DOHH2 (cell line): ENCODE results near the gene MSH5.

ENCODE experiments used
- H3F3A ChIP-seq: fragments of 200-600 bp; sonication (generic), shearing (Covaris generic); 2 replicates; pipeline ENCODE4 v1.6.0; 2016; ENCODE audit warnings: antibody characterized with exemption, mild to moderate bottlenecking; ENCODE audit not compliant: control insufficient read depth, insufficient read depth
- H3K27ac ChIP-seq: fragments of 200-600 bp; sonication (generic); 2 replicates; pipeline ENCODE4 v1.5.1; 2014; ENCODE audit warnings: low read depth, mild to moderate bottlenecking, low read length, moderate library complexity
- H3K27me3 ChIP-seq: fragments of 200-600 bp; sonication (generic); 2 replicates; pipeline ENCODE4 v1.6.1; 2014; ENCODE audit warnings: mild to moderate bottlenecking, low read length, mixed read lengths; ENCODE audit not compliant: control insufficient read depth
- H3K36me3 ChIP-seq: fragments of 200-600 bp; sonication (generic); 2 replicates; pipeline ENCODE4 v1.6.1; 2014; ENCODE audit warnings: mild to moderate bottlenecking, low read length, moderate library complexity, mixed read lengths; ENCODE audit not compliant: control insufficient read depth
- H3K4me1 ChIP-seq: fragments of 200-600 bp; sonication (generic); 2 replicates; pipeline ENCODE4 v1.6.1; 2014; ENCODE audit warnings: mild to moderate bottlenecking, low read length, mixed read lengths; ENCODE audit not compliant: control insufficient read depth
- H3K4me2 ChIP-seq: fragments of 200-600 bp; sonication (generic); 2 replicates; pipeline ENCODE4 v1.6.0; 2014; ENCODE audit warnings: mild to moderate bottlenecking, low read length, moderate library complexity
- H3K4me3 ChIP-seq: fragments of 200-600 bp; sonication (generic); 2 replicates; pipeline ENCODE4 v1.5.1; 2014; ENCODE audit warnings: mild to moderate bottlenecking, low read length, mixed read lengths
- H3K79me2 ChIP-seq: fragments of 200-600 bp; sonication (generic); 2 replicates; pipeline ENCODE4 v1.6.1; 2014; ENCODE audit warnings: mild to moderate bottlenecking, low read length, mixed read lengths; ENCODE audit not compliant: control insufficient read depth
- H3K9me2 ChIP-seq: fragments of 200-600 bp; sonication (generic); replicated peaks from 2 replicates; pipeline ENCODE4 v1.6.1; 2014; ENCODE audit warnings: mild to moderate bottlenecking, low read length, mixed read lengths; ENCODE audit not compliant: control insufficient read depth
- H3K9me3 ChIP-seq: fragments of 200-600 bp; sonication (generic); 2 replicates; pipeline ENCODE4 v1.6.1; 2014; ENCODE audit warnings: antibody characterized with exemption, low read length, mixed read lengths; ENCODE audit not compliant: control insufficient read depth, insufficient read depth
- H4K20me1 ChIP-seq: fragments of 200-600 bp; sonication (generic); 2 replicates; pipeline ENCODE4 v1.6.0; 2014; ENCODE audit warnings: low read depth, mild to moderate bottlenecking, antibody characterized with exemption, low read length, moderate library complexity; ENCODE audit not compliant: control insufficient read depth, insufficient read depth
- EZH2phosphoT487 ChIP-seq: fragments of 200-600 bp; sonication (generic); IDR thresholded peaks from 2 replicates; pipeline ENCODE4 v1.6.1; 2017; ENCODE audit warnings: borderline replicate concordance, mild to moderate bottlenecking, antibody characterized with exemption, low read length, moderate library complexity, mixed read lengths
- TF ChIP-seq, protein P1 (sequence below): fragments of 200-600 bp; sonication (generic); IDR thresholded peaks from one replicate; pipeline ENCODE4 v1.5.1; 2014; ENCODE audit warnings: antibody characterized with exemption, mild to moderate bottlenecking, low read depth, low read length; ENCODE audit not compliant: poor library complexity, severe bottlenecking

The MSH5 gene

GRCh38 chr6:31693535-31693934 lies 46.3 kb upstream of the MSH5 start:
- Histone ChIP-seq H3K36me3 (peaks cover 56% of the 10 kb centered on the region), H3K27ac (no peak overlapping the region), H3F3A (peaks cover 7% of the 10 kb centered on the region), H3K4me3 (no peak overlapping the region), H3K4me2 (no peak overlapping the region), H3K9me3 (no peaks in the 10 kb centered on the region), H3K27me3 (no peaks in the 10 kb centered on the region), H3K4me1 (peaks cover 15% of the 10 kb centered on the region), H3K79me2 (no peaks in the 10 kb centered on the region), H4K20me1 (no peaks in the 10 kb centered on the region), H3K9me2 (no peaks in the 10 kb centered on the region)
- TF ChIP-seq, protein P1, sequence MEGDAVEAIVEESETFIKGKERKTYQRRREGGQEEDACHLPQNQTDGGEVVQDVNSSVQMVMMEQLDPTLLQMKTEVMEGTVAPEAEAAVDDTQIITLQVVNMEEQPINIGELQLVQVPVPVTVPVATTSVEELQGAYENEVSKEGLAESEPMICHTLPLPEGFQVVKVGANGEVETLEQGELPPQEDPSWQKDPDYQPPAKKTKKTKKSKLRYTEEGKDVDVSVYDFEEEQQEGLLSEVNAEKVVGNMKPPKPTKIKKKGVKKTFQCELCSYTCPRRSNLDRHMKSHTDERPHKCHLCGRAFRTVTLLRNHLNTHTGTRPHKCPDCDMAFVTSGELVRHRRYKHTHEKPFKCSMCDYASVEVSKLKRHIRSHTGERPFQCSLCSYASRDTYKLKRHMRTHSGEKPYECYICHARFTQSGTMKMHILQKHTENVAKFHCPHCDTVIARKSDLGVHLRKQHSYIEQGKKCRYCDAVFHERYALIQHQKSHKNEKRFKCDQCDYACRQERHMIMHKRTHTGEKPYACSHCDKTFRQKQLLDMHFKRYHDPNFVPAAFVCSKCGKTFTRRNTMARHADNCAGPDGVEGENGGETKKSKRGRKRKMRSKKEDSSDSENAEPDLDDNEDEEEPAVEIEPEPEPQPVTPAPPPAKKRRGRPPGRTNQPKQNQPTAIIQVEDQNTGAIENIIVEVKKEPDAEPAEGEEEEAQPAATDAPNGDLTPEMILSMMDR, result no peak
- no peak for TF ChIP-seq EZH2phosphoT487

DNA sequence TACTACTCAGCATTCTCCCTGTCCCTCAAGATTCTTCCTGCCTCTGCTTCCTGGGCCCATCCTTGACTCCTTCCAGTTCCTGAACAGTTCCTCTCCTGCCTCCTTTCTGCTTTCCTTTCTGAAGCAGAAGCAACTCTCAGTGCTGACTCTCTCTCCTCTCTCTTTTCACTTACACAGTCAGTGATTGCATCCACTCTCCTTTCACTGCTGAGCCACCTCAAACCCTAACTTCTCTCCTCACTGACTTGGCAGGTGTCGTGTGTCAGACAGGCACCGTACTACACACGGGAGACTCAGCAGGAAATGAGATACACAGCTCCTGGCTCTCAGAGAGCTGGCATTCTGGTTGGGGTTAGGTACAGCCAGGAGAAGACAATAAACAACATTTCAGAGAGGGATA lies 42.2 kb upstream of the MSH5 start:
- no peaks in the 10 kb centered on the region for H3K9me3 ChIP-seq
- peaks cover 45% of the 10 kb centered on the region for H3K36me3 ChIP-seq
- H3K27ac ChIP-seq, result no peak overlapping the region
- peaks cover 7% of the 10 kb centered on the region for H3F3A ChIP-seq
- no peaks in the 10 kb centered on the region for H3K27me3 ChIP-seq
- H3K9me2 ChIP-seq, result no peaks in the 10 kb centered on the region
- H3K4me1 ChIP-seq, result peaks cover 16% of the 10 kb centered on the region
- 0 out of 2 replicates have a peak, but pooled peaks cover 4% of the 10 kb centered on the region for H4K20me1 ChIP-seq
- peaks cover 22% of the 10 kb centered on the region for H3K79me2 ChIP-seq
- H3K4me3 ChIP-seq, result no peak overlapping the region
- no peak overlapping the region for H3K4me2 ChIP-seq
- TF ChIP-seq, protein P1, result no peak
- TF ChIP-seq EZH2phosphoT487, result no peak

DNA sequence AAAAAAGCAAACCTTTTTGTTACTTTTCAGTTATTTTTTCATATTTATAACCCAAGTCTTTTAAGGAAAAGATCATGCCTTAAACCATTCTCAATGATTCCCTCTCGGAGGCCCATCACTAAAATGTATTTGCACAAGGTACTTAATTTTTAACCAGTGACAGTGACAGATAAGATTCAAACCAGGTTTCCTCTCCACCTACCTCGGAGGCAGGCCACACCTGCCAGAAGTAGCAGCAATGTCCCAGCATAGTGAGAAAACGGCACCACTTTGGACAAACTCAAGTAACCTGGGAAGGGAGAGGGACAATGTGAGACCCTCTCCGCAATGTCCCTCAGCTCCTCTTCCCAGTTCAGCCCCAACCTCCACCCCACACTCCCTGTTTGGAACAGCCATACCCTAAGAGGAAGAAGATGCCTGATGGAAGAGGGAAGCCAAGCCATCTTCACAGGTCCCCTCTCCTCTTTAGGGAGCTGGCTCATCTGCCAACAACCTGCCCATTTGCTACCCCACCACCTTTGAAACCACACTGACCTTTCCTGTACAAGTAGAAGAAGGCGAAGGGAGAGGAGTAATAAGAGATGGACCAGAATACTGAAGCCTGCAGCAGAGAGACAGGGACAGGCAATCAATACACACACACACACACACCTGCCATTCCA lies 38.9 kb upstream of the MSH5 start:
- Histone ChIP-seq H3K9me3 (no peaks in the 10 kb centered on the region), H3K27ac (no peak overlapping the region), H3K4me2 (peak overlapping the region; percentile 74), H3K4me3 (no peak overlapping the region), H3K36me3 (peaks cover 32% of the 10 kb centered on the region), H4K20me1 (0 out of 2 replicates have a peak, but pooled peaks cover 4% of the 10 kb centered on the region), H3K4me1 (peaks cover 23% of the 10 kb centered on the region), H3F3A (peaks cover 12% of the 10 kb centered on the region), H3K79me2 (peaks cover 24% of the 10 kb centered on the region), H3K9me2 (no peaks in the 10 kb centered on the region), H3K27me3 (no peaks in the 10 kb centered on the region)
- TF ChIP-seq, protein P1, result no peak
- no peak for TF ChIP-seq EZH2phosphoT487
